ENCODE results near the gene LDLRAD3.

LDLRAD3 gene

GRCh38 chr11:36104660-36104992 lies 160.8 kb downstream of the LDLRAD3 start:
- no peak for DNase-seq (ENCODE audit: low read depth)

GRCh38 chr11:36105743-36106581 lies 162.1 kb downstream of the LDLRAD3 start:
- no peak for DNase-seq (ENCODE audit: low read depth)

GRCh38 chr11:36107547-36107946 lies 163.7 kb downstream of the LDLRAD3 start:
- DNase-seq (ENCODE audit: low read depth), result no peak

GRCh38 chr11:36108881-36109589 lies 165.2 kb downstream of the LDLRAD3 start:
- no peak for DNase-seq (ENCODE audit: low read depth)

- DNase-seq (ENCODE audit: low read depth), result no peak
Measured at GRCh38 chr11:36109590-36109849, 165.7 kb downstream of the LDLRAD3 start.

GRCh38 chr11:36109850-36110606 lies 166.2 kb downstream of the LDLRAD3 start:
- no peak for DNase-seq (ENCODE audit: low read depth)

- DNase-seq (ENCODE audit: low read depth), result no peak
Measured at GRCh38 chr11:36110668-36111410, 167.0 kb downstream of the LDLRAD3 start.

GRCh38 chr11:36114095-36114494 lies 170.2 kb downstream of the LDLRAD3 start:
- no peak for DNase-seq (ENCODE audit: low read depth)

- DNase-seq (ENCODE audit: low read depth), result no peak
Measured at GRCh38 chr11:36115378-36115801, 171.5 kb downstream of the LDLRAD3 start.

- DNase-seq (ENCODE audit: low read depth), result no peak
Measured at GRCh38 chr11:36116161-36116560, 172.3 kb downstream of the LDLRAD3 start.

- DNase-seq (ENCODE audit: low read depth), result no peak
Measured at GRCh38 chr11:36118084-36118483, 174.2 kb downstream of the LDLRAD3 start.

GRCh38 chr11:36119300-36119699 lies 175.4 kb downstream of the LDLRAD3 start:
- no peak for DNase-seq (ENCODE audit: low read depth)

- DNase-seq (ENCODE audit: low read depth), result no peak
Measured at GRCh38 chr11:36121054-36121453, 177.2 kb downstream of the LDLRAD3 start.

GRCh38 chr11:36122671-36123070 lies 178.8 kb downstream of the LDLRAD3 start:
- DNase-seq (ENCODE audit: low read depth), result no peak

GRCh38 chr11:36123336-36124101 lies 179.7 kb downstream of the LDLRAD3 start:
- no peak for DNase-seq (ENCODE audit: low read depth)

- DNase-seq (ENCODE audit: low read depth), result no peak
Measured at GRCh38 chr11:36126678-36127077, 182.8 kb downstream of the LDLRAD3 start.

- no peak for DNase-seq (ENCODE audit: low read depth)
Measured at GRCh38 chr11:36127550-36127949, 183.7 kb downstream of the LDLRAD3 start.

GRCh38 chr11:36129955-36130354 lies 186.1 kb downstream of the LDLRAD3 start:
- no peak for DNase-seq (ENCODE audit: low read depth)

GRCh38 chr11:36130401-36130800 lies 186.5 kb downstream of the LDLRAD3 start:
- DNase-seq (ENCODE audit: low read depth), result no peak

GRCh38 chr11:36131721-36132397 lies 188.0 kb downstream of the LDLRAD3 start:
- DNase-seq (ENCODE audit: low read depth), result no peak

- DNase-seq (ENCODE audit: low read depth), result no peak
Measured at GRCh38 chr11:36132940-36133339, 189.1 kb downstream of the LDLRAD3 start.

Measured in activated T-helper 9 cell treated with anti-CD3 and anti-CD28 coated beads, Interleukin-2, amount 50 U/mL, for 16 hours (primary cell).